Measurements from ENCODE around the gene BPIFB2. TPM values are rescaled to one million over a fixed set of nuclear protein-coding genes. Genes with fewer than 3 reads are reported as not detected.

Gene BPIFB2
- total and polyA plus RNA-seq, 10 of the 15 experiments (the other 5 are each of a cell fraction or from before 2014, with no cell fraction given) = not detected

DNA sequence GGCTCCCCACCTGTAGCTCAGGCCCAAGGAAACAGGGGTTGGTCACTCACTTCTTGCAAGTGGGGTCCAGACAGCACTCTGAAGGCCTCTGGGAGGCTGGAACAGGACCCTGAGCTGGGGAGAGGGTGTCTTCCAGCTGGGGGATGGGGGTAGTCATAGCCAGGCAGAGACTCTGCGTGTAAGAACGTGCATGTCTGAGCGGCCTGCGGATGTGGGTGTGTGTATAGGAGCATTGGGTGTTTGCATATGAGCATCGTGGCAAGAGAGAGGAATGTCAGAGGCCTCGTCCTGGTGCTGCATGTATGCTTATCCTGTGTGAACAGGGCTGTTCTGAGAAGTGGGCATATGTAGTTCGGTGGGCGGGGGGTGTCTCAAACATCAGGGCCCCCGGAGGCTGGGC lies 58.3 kb downstream of the BPIFB2 start:
- FAIRE-seq (no peak), DNase-seq (ENCODE audit: low read depth, low spot score) (no peak), ATAC-seq (no peak)
- H3K4me2 ChIP-seq (ENCODE audit: control insufficient read depth, insufficient read depth) = no peak overlapping the region
- no peak for TF ChIP-seq PAX5 (IDR thresholded peaks at IDR 0.05; ENCODE audit: borderline replicate concordance, low read depth, low read length)
- no peak for TF ChIP-seq MTA3 (IDR thresholded peaks at IDR 0.05; ENCODE audit: borderline replicate concordance, low read length)
- TF ChIP-seq MYC (IDR thresholded peaks at IDR 0.05; ENCODE audit: insufficient read depth, insufficient read length, insufficient replicate concordance, low read length, severe bottlenecking) = no peak
- no peak for TF ChIP-seq MYB (IDR thresholded peaks at IDR 0.05; ENCODE audit: borderline replicate concordance, low read depth, low read length)
- no peak for TF ChIP-seq KAT2A (conservative IDR thresholded peaks at IDR 0.05; ENCODE audit: control insufficient read depth, low read depth, low read length)
- no peak for TF ChIP-seq ZNF217 (IDR thresholded peaks at IDR 0.05)
- no peak for TF ChIP-seq ZNF384 (IDR thresholded peaks at IDR 0.05; ENCODE audit: borderline replicate concordance, low read depth, low read length)
- TF ChIP-seq EED (IDR thresholded peaks at IDR 0.05; ENCODE audit: low read depth) = no peak
- no peak for TF ChIP-seq RCOR1 (conservative IDR thresholded peaks at IDR 0.05; ENCODE audit: low read depth, low read length)
- no peak for TF ChIP-seq SUPT20H (IDR thresholded peaks at IDR 0.05; ENCODE audit: borderline replicate concordance, control insufficient read depth, low read depth, low read length)
- TF ChIP-seq YBX1 (IDR thresholded peaks at IDR 0.05) = no peak
- no peak for TF ChIP-seq ZZZ3 (IDR thresholded peaks at IDR 0.05; ENCODE audit: control insufficient read depth, insufficient read length, low read depth)
- TF ChIP-seq NR2C2 (IDR thresholded peaks at IDR 0.05; ENCODE audit: borderline replicate concordance, control insufficient read depth, insufficient read length, low read depth) = no peak
- TF ChIP-seq MTA2 (IDR thresholded peaks at IDR 0.05; ENCODE audit: low read depth) = no peak
- TF ChIP-seq TBL1XR1 (IDR thresholded peaks at IDR 0.05; ENCODE audit: low read depth, low read length) = no peak
- no peak for TF ChIP-seq BHLHE40 (IDR thresholded peaks at IDR 0.05; ENCODE audit: borderline replicate concordance in 1 of 2, low read depth in 2 of 2, low read length in 1 of 2)
- no peak for TF ChIP-seq SPI1 (IDR thresholded peaks at IDR 0.05; ENCODE audit: borderline replicate concordance, insufficient read depth, low read depth, low read length)
- no peak for TF ChIP-seq MEF2B (IDR thresholded peaks at IDR 0.05; ENCODE audit: partially characterized antibody, poor library complexity, severe bottlenecking)
- TF ChIP-seq EZH2 (IDR thresholded peaks at IDR 0.05; ENCODE audit: borderline replicate concordance, control insufficient read depth, low read depth, low read length) = no peak
- no peaks in the 10 kb centered on the region for H3K27me3 ChIP-seq (replicated peaks in 1 of 2; ENCODE audit: control insufficient read depth in 2 of 2, insufficient read depth in 2 of 2, low read length in 1 of 2)
- intact Hi-C loops (cut with micrococcal nuclease; ENCODE audit: unreplicated experiment) = no loop called here
- H3K79me2 ChIP-seq (ENCODE audit: control insufficient read depth, insufficient read depth, low read length) = no peaks in the 10 kb centered on the region
- H2AFZ ChIP-seq (ENCODE audit: control insufficient read depth, low read depth, low read length) = no peak overlapping the region
- no peaks in the 10 kb centered on the region for H3K36me3 ChIP-seq (ENCODE audit: control insufficient read depth in 2 of 2, insufficient read depth in 2 of 2, low read length in 1 of 2)
- no TSS peak for BruUV-seq (replicated peaks)
- WGBS (ENCODE audit: insufficient coverage, insufficient replicate concordance, low lambda C conversion rate, missing lambda C conversion rate) = 29% methylated on average over 9 of the region's 9 CpGs
- RAD21 ChIA-PET (ENCODE audit: unreplicated experiment) = no interaction called here
- no peak overlapping the region for H3K9ac ChIP-seq (ENCODE audit: control insufficient read depth, insufficient read depth, low read length)
- CTCF ChIA-PET = no interaction called here
- H3K9me3 ChIP-seq (replicated peaks; ENCODE audit: control insufficient read depth, insufficient read depth, low read length) = no peaks in the 10 kb centered on the region
- POLR2A ChIA-PET = no interaction called here
- H4K20me1 ChIP-seq (ENCODE audit: control insufficient read depth, insufficient read depth) = no peaks in the 10 kb centered on the region
- in situ Hi-C loops (cut with MboI) = no loop called here
- no peaks in the 10 kb centered on the region for H3K4me1 ChIP-seq (ENCODE audit: control insufficient read depth, insufficient read depth, low read length)
- SMC1A ChIA-PET (ENCODE audit: uncharacterized antibody, unreplicated experiment) = no interaction called here
- no peak overlapping the region for H3K27ac ChIP-seq (ENCODE audit: control insufficient read depth, insufficient read depth)
- no peak overlapping the region for H3K4me3 ChIP-seq

All from GM12878 (cell line).